T1000 (cell line): ENCODE data around the gene MYLK.
A peak's percentile ranks its signal among the peaks of the same experiment; 100 is the strongest.

Experiments used
- DNase-seq: peaks from one replicate; lab custom pipeline; 2025; ENCODE audit warnings: mixed read lengths; lab: John Stamatoyannopoulos, UW

MYLK gene

GRCh38 chr3:123642182-123642956 is 241.8 kb downstream of the MYLK start:
- peak; percentile 72 for DNase-seq

- DNase-seq, result no peak
Measured at GRCh38 chr3:123641505-123641904, 242.6 kb downstream of the MYLK start.

- no peak for DNase-seq
Measured at GRCh38 chr3:123640740-123641462, 243.2 kb downstream of the MYLK start.

GRCh38 chr3:123640311-123640710 is 243.8 kb downstream of the MYLK start:
- no peak for DNase-seq

GRCh38 chr3:123638936-123639689 is 245.0 kb downstream of the MYLK start:
- DNase-seq, result no peak

- DNase-seq, result no peak
Measured at GRCh38 chr3:123637841-123638240, 246.3 kb downstream of the MYLK start.

GRCh38 chr3:123637131-123637530 is 247.0 kb downstream of the MYLK start:
- no peak for DNase-seq

- DNase-seq, result no peak
Measured at GRCh38 chr3:123636431-123636841, 247.7 kb downstream of the MYLK start.

- no peak for DNase-seq
Measured at GRCh38 chr3:123635717-123636116, 248.4 kb downstream of the MYLK start.

GRCh38 chr3:123635217-123635616 is 248.9 kb downstream of the MYLK start:
- peak; percentile 36 for DNase-seq

GRCh38 chr3:123634149-123635051 is 249.7 kb downstream of the MYLK start:
- no peak for DNase-seq

- DNase-seq, result no peak
Measured at GRCh38 chr3:123633530-123633929, 250.6 kb downstream of the MYLK start.

GRCh38 chr3:123632161-123632655 is 251.9 kb downstream of the MYLK start:
- no peak for DNase-seq

- DNase-seq, result no peak
Measured at GRCh38 chr3:123629747-123630047, 254.4 kb downstream of the MYLK start.

GRCh38 chr3:123628996-123629746 is 255.0 kb downstream of the MYLK start:
- DNase-seq, result no peak

GRCh38 chr3:123627673-123628670 is 256.2 kb downstream of the MYLK start:
- no peak for DNase-seq

- DNase-seq, result no peak
Measured at GRCh38 chr3:123626881-123627280, 257.3 kb downstream of the MYLK start.

- no peak for DNase-seq
Measured at GRCh38 chr3:123624302-123624701, 259.8 kb downstream of the MYLK start.

GRCh38 chr3:123623346-123623880 is 260.7 kb downstream of the MYLK start:
- DNase-seq, result no peak
